Neural cell (in vitro differentiated cells): ENCODE data around the gene SLFN11.

Experiments used
- CTCF ChIP-seq: fragments of 450-650 bp; IDR thresholded peaks from 2 replicates; pipeline ENCODE4 v1.5.1; 2014; ENCODE audit warnings: antibody characterized with exemption, mild to moderate bottlenecking, moderate library complexity; ENCODE audit not compliant: poor library complexity, severe bottlenecking
- EP300 ChIP-seq: fragments of 450-650 bp; conservative IDR thresholded peaks from 2 replicates; pipeline ENCODE4 v1.6.1; 2014; ENCODE audit warnings: antibody characterized with exemption, mild to moderate bottlenecking, moderate library complexity; ENCODE audit not compliant: poor library complexity, severe bottlenecking
- EZH2 ChIP-seq: fragments of 200-600, 300-800 bp; shearing (Covaris generic), sonication (generic); IDR thresholded peaks from 2 replicates; pipeline ENCODE4 v1.6.1; 2014; ENCODE audit warnings: antibody characterized with exemption, low read length, borderline replicate concordance, mild to moderate bottlenecking; ENCODE audit not compliant: insufficient read depth, poor library complexity, severe bottlenecking
- MXI1 ChIP-seq: fragments of 450-650 bp; conservative IDR thresholded peaks from 2 replicates; pipeline ENCODE4 v1.6.1; 2014; ENCODE audit warnings: antibody characterized with exemption, mild to moderate bottlenecking; ENCODE audit not compliant: poor library complexity, severe bottlenecking
- POLR2AphosphoS5 ChIP-seq: IDR thresholded peaks from 2 replicates; pipeline ENCODE4 v1.6.1; 2012
- RAD21 ChIP-seq: fragments of 450-650 bp; conservative IDR thresholded peaks from 2 replicates; pipeline ENCODE4 v1.6.1; 2014; ENCODE audit warnings: antibody characterized with exemption, mild to moderate bottlenecking, moderate library complexity
- REST ChIP-seq: IDR thresholded peaks from 2 replicates; pipeline ENCODE4 v1.6.1; 2012; ENCODE audit warnings: borderline replicate concordance
- SMC3 ChIP-seq: fragments of 450-650 bp; conservative IDR thresholded peaks from 2 replicates; pipeline ENCODE4 v1.6.1; 2014; ENCODE audit warnings: antibody characterized with exemption, mild to moderate bottlenecking, moderate library complexity; ENCODE audit not compliant: poor library complexity
- TAF1 ChIP-seq: IDR thresholded peaks from 2 replicates; pipeline ENCODE4 v1.6.1; 2012; ENCODE audit warnings: low read depth

- TF ChIP-seq CTCF (no peak), POLR2AphosphoS5 (no peak), REST (no peak), TAF1 (no peak), EP300 (no peak), EZH2 (no peak), SMC3 (no peak), RAD21 (no peak), MXI1 (no peak)
These were observed 40.8 kb upstream of the SLFN11 start for GRCh38 chr17:35414247-35414646.
